LNCaP clone FGC (cell line): ENCODE data around the gene TRPC3.
A peak's percentile ranks its signal among the peaks of the same experiment; 100 is the strongest.
"Not testable (repeated sequence)": the region's sequence is repeated elsewhere in the genome, so short reads cannot be mapped to it uniquely, and the experiment has no call there.

Experiments used
- DNase-seq: peaks from one replicate; pipeline ENCODE4 v3.0.0-alpha.2; 2011; ENCODE audit warnings: low read depth
- H3K4me3 ChIP-seq: 2 replicates; pipeline ENCODE4 v1.5.1; 2011; ENCODE audit warnings: mild to moderate bottlenecking, low read depth, low read length, control low read depth
- CTCF ChIP-seq: IDR thresholded peaks from 2 replicates; pipeline ENCODE4 v1.5.1; 2012; ENCODE audit warnings: mild to moderate bottlenecking; ENCODE audit not compliant: control insufficient read depth, insufficient read depth; ENCODE audit errors: extremely low read depth

Gene TRPC3

GRCh38 chr4:121936101-121936500 lies 15.8 kb downstream of the TRPC3 start:
- DNase-seq: no peak
- H3K4me3 ChIP-seq: no peak overlapping the region
- TF ChIP-seq CTCF: no peak

GRCh38 chr4:121934635-121935034 lies 17.2 kb downstream of the TRPC3 start:
- DNase-seq: no peak
- H3K4me3 ChIP-seq: no peak overlapping the region
- no peak for TF ChIP-seq CTCF

GRCh38 chr4:121932212-121932974 lies 19.5 kb downstream of the TRPC3 start:
- DNase-seq: no peak
- TF ChIP-seq CTCF: no peak
- H3K4me3 ChIP-seq: no peak overlapping the region

GRCh38 chr4:121930304-121930703 lies 21.6 kb downstream of the TRPC3 start:
- H3K4me3 ChIP-seq: no peak overlapping the region
- no peak for TF ChIP-seq CTCF
- DNase-seq: no peak

- DNase-seq: peak; percentile 17
- no peak for TF ChIP-seq CTCF
- H3K4me3 ChIP-seq: no peak overlapping the region
Observed at GRCh38 chr4:121927948-121928347, 23.9 kb downstream of the TRPC3 start.

GRCh38 chr4:121926490-121926889 lies 25.4 kb downstream of the TRPC3 start:
- DNase-seq: not testable (repeated sequence)

GRCh38 chr4:121923306-121923705 lies 28.6 kb downstream of the TRPC3 start:
- no peak for DNase-seq
- no peak overlapping the region for H3K4me3 ChIP-seq
- no peak for TF ChIP-seq CTCF

More at GRCh38 chr4:121926490-121926889, 25.4 kb downstream of the TRPC3 start:
- not testable (repeated sequence) for H3K4me3 ChIP-seq
